ENCODE results near the gene TAS1R3. TPM values are rescaled to one million over a fixed set of nuclear protein-coding genes. Genes with fewer than 3 reads are reported as not detected.
A peak's percentile ranks its signal among the peaks of the same experiment; 100 is the strongest.

The TAS1R3 gene
- total and polyA plus RNA-seq, 2 donors (not counting 1 experiment from before 2014, with no cell fraction given) = 4.1 to 11.7 TPM

- H4K20me1 ChIP-seq (ENCODE audit: control insufficient read depth, insufficient read depth, low read length, poor library complexity, severe bottlenecking) = peaks cover 28% of the 10 kb centered on the region
- H3K27me3 ChIP-seq (replicated peaks in 1 of 4; ENCODE audit: control extremely low read depth in 1 of 4, control insufficient read depth in 3 of 4, insufficient read depth in 4 of 4, low read length in 3 of 4) = no peaks in the 10 kb centered on the region
- DNase-seq (no peak), ATAC-seq (ENCODE audit: low read depth) (no peak)
- H3K36me3 ChIP-seq (replicated peaks in 1 of 2; ENCODE audit: control extremely low read depth in 1 of 2, control insufficient read depth in 1 of 2, extremely low read depth in 1 of 2, insufficient read depth in 2 of 2, low read length in 1 of 2) = peaks cover 0 to 37% of the 10 kb centered on the region in 2 experiments
- Mint-ChIP-seq H3K27me3 (no peaks in the 10 kb centered on the region), H3K4me3 (peak overlapping the region; percentile 74), H3K4me1 (peaks cover 26% of the 10 kb centered on the region), H3K9me3 (ENCODE audit: insufficient read depth) (no peaks in the 10 kb centered on the region), H3K27ac (no peak overlapping the region)
- POLR2A ChIA-PET = no interaction called here
- H3K9ac ChIP-seq (ENCODE audit: low read length) = no peak overlapping the region
- peaks cover 27% of the 10 kb centered on the region for H3K79me2 ChIP-seq (ENCODE audit: control insufficient read depth, insufficient read depth, low read length)
- 87% methylated on average over 3 of the region's 3 CpGs for WGBS (ENCODE audit: insufficient coverage)
- H3K4me1 ChIP-seq (ENCODE audit: control insufficient read depth in 2 of 2, insufficient read depth in 2 of 2, low read length in 2 of 2) = peaks cover 28 to 32% of the 10 kb centered on the region in 2 donors
- H3K27ac ChIP-seq (ENCODE audit: low read length in 2 of 2) = no peak overlapping the region
- intact Hi-C loops (cut with micrococcal nuclease) = no loop called here
- CTCF ChIA-PET = interaction anchor here (0.7 to 1.1 kb wide), 3 partner anchors 11 to 195 kb away, joined by 3 read pairs; no protein-coding TSS in a partner anchor
- no peak overlapping the region for H2AFZ ChIP-seq (ENCODE audit: insufficient read depth, low read depth, low read length, poor library complexity, severe bottlenecking)
- H3K4me2 ChIP-seq (replicated peaks; ENCODE audit: low read depth, low read length, poor library complexity, severe bottlenecking) = peak overlapping the region; percentile 99
- no peak overlapping the region for H3K4me3 ChIP-seq (ENCODE audit: control extremely low read depth in 1 of 5, extremely low read depth in 1 of 5, insufficient read depth in 1 of 5, low read depth in 2 of 5, low read length in 4 of 5)
- no peaks in the 10 kb centered on the region for H3K9me3 ChIP-seq (ENCODE audit: control extremely low read depth in 1 of 3, control insufficient read depth in 2 of 3, insufficient read depth in 1 of 3, low read length in 2 of 3)
- no peak for TF ChIP-seq EZH2 (IDR thresholded peaks at IDR 0.05; ENCODE audit: borderline replicate concordance, insufficient read depth, low read depth, low read length, poor library complexity, severe bottlenecking)
- TF ChIP-seq, protein P1, sequence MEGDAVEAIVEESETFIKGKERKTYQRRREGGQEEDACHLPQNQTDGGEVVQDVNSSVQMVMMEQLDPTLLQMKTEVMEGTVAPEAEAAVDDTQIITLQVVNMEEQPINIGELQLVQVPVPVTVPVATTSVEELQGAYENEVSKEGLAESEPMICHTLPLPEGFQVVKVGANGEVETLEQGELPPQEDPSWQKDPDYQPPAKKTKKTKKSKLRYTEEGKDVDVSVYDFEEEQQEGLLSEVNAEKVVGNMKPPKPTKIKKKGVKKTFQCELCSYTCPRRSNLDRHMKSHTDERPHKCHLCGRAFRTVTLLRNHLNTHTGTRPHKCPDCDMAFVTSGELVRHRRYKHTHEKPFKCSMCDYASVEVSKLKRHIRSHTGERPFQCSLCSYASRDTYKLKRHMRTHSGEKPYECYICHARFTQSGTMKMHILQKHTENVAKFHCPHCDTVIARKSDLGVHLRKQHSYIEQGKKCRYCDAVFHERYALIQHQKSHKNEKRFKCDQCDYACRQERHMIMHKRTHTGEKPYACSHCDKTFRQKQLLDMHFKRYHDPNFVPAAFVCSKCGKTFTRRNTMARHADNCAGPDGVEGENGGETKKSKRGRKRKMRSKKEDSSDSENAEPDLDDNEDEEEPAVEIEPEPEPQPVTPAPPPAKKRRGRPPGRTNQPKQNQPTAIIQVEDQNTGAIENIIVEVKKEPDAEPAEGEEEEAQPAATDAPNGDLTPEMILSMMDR (IDR thresholded peaks at IDR 0.05) = no peak
Measured at GRCh38 chr1:1310109-1310385, 21.0 kb upstream of the TAS1R3 start.

DNA sequence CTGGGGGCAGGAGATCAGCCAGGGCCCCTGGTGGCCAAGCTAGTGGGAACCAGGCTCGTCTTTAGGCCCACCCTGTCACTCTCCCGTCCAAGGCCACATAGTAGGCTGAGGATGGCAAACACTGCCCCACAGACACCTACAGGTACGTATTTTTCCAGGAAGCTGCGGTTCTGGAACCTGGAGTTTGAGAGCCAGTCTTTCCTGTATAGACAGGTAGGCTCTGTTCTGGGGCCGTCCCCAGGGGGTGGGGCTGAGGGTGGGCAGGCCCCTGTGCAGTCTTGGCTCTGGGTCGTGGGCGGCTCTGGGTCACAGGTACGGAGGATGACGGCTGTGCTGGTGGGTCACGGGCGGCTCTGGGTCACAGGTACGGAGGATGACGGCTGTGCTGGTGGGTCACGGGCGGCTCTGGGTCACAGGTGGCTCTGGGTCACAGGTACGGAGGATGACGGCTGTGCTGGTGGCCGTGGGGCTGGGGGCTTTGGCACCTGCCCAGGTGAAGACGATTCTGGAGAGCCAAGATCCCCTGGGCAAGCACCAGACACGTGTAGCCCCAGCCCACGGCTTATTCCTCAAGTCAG, 20.5 kb upstream of the TAS1R3 start:
- H3K27ac ChIP-seq (ENCODE audit: low read length in 2 of 2) = no peak overlapping the region
- H3K4me2 ChIP-seq (replicated peaks; ENCODE audit: low read depth, low read length, poor library complexity, severe bottlenecking) = no peak overlapping the region
- H3K27ac Mint-ChIP-seq = no peak overlapping the region
- no peaks in the 10 kb centered on the region for H3K9me3 ChIP-seq (ENCODE audit: control extremely low read depth in 1 of 3, control insufficient read depth in 2 of 3, insufficient read depth in 1 of 3, low read length in 2 of 3)
- peaks cover 23 to 27% of the 10 kb centered on the region in 2 donors for H3K4me1 ChIP-seq (ENCODE audit: control insufficient read depth in 2 of 2, insufficient read depth in 2 of 2, low read length in 2 of 2)
- no peak for DNase-seq
- no peak overlapping the region for H3K4me3 ChIP-seq (ENCODE audit: control extremely low read depth in 1 of 5, extremely low read depth in 1 of 5, insufficient read depth in 1 of 5, low read depth in 2 of 5, low read length in 4 of 5)
- no peak overlapping the region for H2AFZ ChIP-seq (ENCODE audit: insufficient read depth, low read depth, low read length, poor library complexity, severe bottlenecking)
- no peak for ATAC-seq (ENCODE audit: low read depth)
- WGBS (ENCODE audit: insufficient coverage) = 92% methylated on average over 21 of the region's 21 CpGs
- H4K20me1 ChIP-seq (ENCODE audit: control insufficient read depth, insufficient read depth, low read length, poor library complexity, severe bottlenecking) = peaks cover 24% of the 10 kb centered on the region
- peaks cover 23% of the 10 kb centered on the region for H3K79me2 ChIP-seq (ENCODE audit: control insufficient read depth, insufficient read depth, low read length)
- intact Hi-C loops (cut with micrococcal nuclease) = no loop called here
- peak overlapping the region; percentile 49 for H3K4me3 Mint-ChIP-seq
- H3K27me3 ChIP-seq (replicated peaks in 1 of 4; ENCODE audit: control extremely low read depth in 1 of 4, control insufficient read depth in 3 of 4, insufficient read depth in 4 of 4, low read length in 3 of 4) = no peaks in the 10 kb centered on the region
- CTCF ChIA-PET = no interaction called here
- H3K27me3 Mint-ChIP-seq = no peaks in the 10 kb centered on the region
- POLR2A ChIA-PET = no interaction called here
- no peak overlapping the region for H3K9ac ChIP-seq (ENCODE audit: low read length)
- H3K9me3 Mint-ChIP-seq (ENCODE audit: insufficient read depth) = no peaks in the 10 kb centered on the region
- H3K4me1 Mint-ChIP-seq = peaks cover 20% of the 10 kb centered on the region
- peaks cover 0 to 39% of the 10 kb centered on the region in 2 experiments for H3K36me3 ChIP-seq (replicated peaks in 1 of 2; ENCODE audit: control extremely low read depth in 1 of 2, control insufficient read depth in 1 of 2, extremely low read depth in 1 of 2, insufficient read depth in 2 of 2, low read length in 1 of 2)
- TF ChIP-seq, protein P1 (IDR thresholded peaks at IDR 0.05) = no peak
- no peak for TF ChIP-seq EZH2 (IDR thresholded peaks at IDR 0.05; ENCODE audit: borderline replicate concordance, insufficient read depth, low read depth, low read length, poor library complexity, severe bottlenecking)
